ENCODE results near the gene USP22.

Gene USP22

GRCh38 chr17:21061971-21062526, 19.2 kb upstream of the USP22 start:
- peak overlapping the region; percentile 11 for H3K27ac ChIP-seq (ENCODE audit: low read depth, low read length)
- H3K9me2 ChIP-seq (replicated peaks; ENCODE audit: insufficient read depth, low read length): no peaks in the 10 kb centered on the region
- no peaks in the 10 kb centered on the region for H3K27me3 ChIP-seq (ENCODE audit: low read length)
- no peak overlapping the region for H3K4me3 ChIP-seq (ENCODE audit: insufficient read depth, low read length, poor library complexity, severe bottlenecking)
- no peaks in the 10 kb centered on the region for H4K20me1 ChIP-seq (ENCODE audit: low read depth, low read length)
- no peaks in the 10 kb centered on the region for H3K79me2 ChIP-seq (ENCODE audit: insufficient read depth, low read length)
- H3K9me3 ChIP-seq (ENCODE audit: insufficient read depth, low read length): no peaks in the 10 kb centered on the region
- H3K9ac ChIP-seq (ENCODE audit: low read length): 0 out of 2 replicates have a peak overlapping the region, but pooled peaks have one; percentile 5
- TF ChIP-seq CTCF (IDR thresholded peaks at IDR 0.05; ENCODE audit: insufficient read depth, low read length, poor library complexity, severe bottlenecking) (no peak), EZH2phosphoT487 (conservative IDR thresholded peaks at IDR 0.05; ENCODE audit: low read length) (no peak)
- H3K36me3 ChIP-seq (ENCODE audit: low read length): no peaks in the 10 kb centered on the region
- peak overlapping the region; percentile 23 for H3K4me2 ChIP-seq (ENCODE audit: low read depth, low read length, poor library complexity, severe bottlenecking)
- peak overlapping the region; percentile 49 for H2AFZ ChIP-seq (ENCODE audit: low read depth, low read length, severe bottlenecking)
- 0 out of 2 replicates have a peak, but pooled peaks cover 6% of the 10 kb centered on the region for H3F3A ChIP-seq (ENCODE audit: insufficient read depth)

- Histone ChIP-seq H3F3A (ENCODE audit: insufficient read depth) (0 out of 2 replicates have a peak, but pooled peaks cover 6% of the 10 kb centered on the region), H3K4me2 (ENCODE audit: low read depth, low read length, poor library complexity, severe bottlenecking) (peak overlapping the region; percentile 23), H3K4me3 (ENCODE audit: insufficient read depth, low read length, poor library complexity, severe bottlenecking) (no peak overlapping the region), H4K20me1 (ENCODE audit: low read depth, low read length) (no peaks in the 10 kb centered on the region), H3K27me3 (ENCODE audit: low read length) (no peaks in the 10 kb centered on the region), H3K9me2 (replicated peaks; ENCODE audit: insufficient read depth, low read length) (no peaks in the 10 kb centered on the region), H3K9me3 (ENCODE audit: insufficient read depth, low read length) (no peaks in the 10 kb centered on the region), H3K9ac (ENCODE audit: low read length) (0 out of 2 replicates have a peak overlapping the region, but pooled peaks have one; percentile 5), H3K27ac (ENCODE audit: low read depth, low read length) (peak overlapping the region; percentile 11), H3K36me3 (ENCODE audit: low read length) (no peaks in the 10 kb centered on the region), H3K79me2 (ENCODE audit: insufficient read depth, low read length) (no peaks in the 10 kb centered on the region), H2AFZ (ENCODE audit: low read depth, low read length, severe bottlenecking) (peak overlapping the region; percentile 49)
- TF ChIP-seq CTCF (IDR thresholded peaks at IDR 0.05; ENCODE audit: insufficient read depth, low read length, poor library complexity, severe bottlenecking): no peak
- TF ChIP-seq EZH2phosphoT487 (conservative IDR thresholded peaks at IDR 0.05; ENCODE audit: low read length): no peak
Observed at GRCh38 chr17:21061158-21061835, 18.5 kb upstream of the USP22 start.

- no peaks in the 10 kb centered on the region for H3K9me3 ChIP-seq (ENCODE audit: insufficient read depth, low read length)
- no peaks in the 10 kb centered on the region for H3K79me2 ChIP-seq (ENCODE audit: insufficient read depth, low read length)
- TF ChIP-seq EZH2phosphoT487 (conservative IDR thresholded peaks at IDR 0.05; ENCODE audit: low read length) (no peak), CTCF (IDR thresholded peaks at IDR 0.05; ENCODE audit: insufficient read depth, low read length, poor library complexity, severe bottlenecking) (no peak)
- no peaks in the 10 kb centered on the region for H3K9me2 ChIP-seq (replicated peaks; ENCODE audit: insufficient read depth, low read length)
- no peak overlapping the region for H3K27ac ChIP-seq (ENCODE audit: low read depth, low read length)
- H3K4me3 ChIP-seq (ENCODE audit: insufficient read depth, low read length, poor library complexity, severe bottlenecking): no peak overlapping the region
- H3K4me2 ChIP-seq (ENCODE audit: low read depth, low read length, poor library complexity, severe bottlenecking): no peak overlapping the region
- H3K9ac ChIP-seq (ENCODE audit: low read length): no peak overlapping the region
- no peaks in the 10 kb centered on the region for H3K27me3 ChIP-seq (ENCODE audit: low read length)
- H2AFZ ChIP-seq (ENCODE audit: low read depth, low read length, severe bottlenecking): no peak overlapping the region
- no peaks in the 10 kb centered on the region for H3K36me3 ChIP-seq (ENCODE audit: low read length)
- no peaks in the 10 kb centered on the region for H4K20me1 ChIP-seq (ENCODE audit: low read depth, low read length)
- H3F3A ChIP-seq (ENCODE audit: insufficient read depth): peaks cover 8% of the 10 kb centered on the region
Observed at GRCh38 chr17:21059761-21060160, 16.9 kb upstream of the USP22 start.

All from SU-DHL-6 (cell line).